ENCODE results near the gene GREM1.

DNA sequence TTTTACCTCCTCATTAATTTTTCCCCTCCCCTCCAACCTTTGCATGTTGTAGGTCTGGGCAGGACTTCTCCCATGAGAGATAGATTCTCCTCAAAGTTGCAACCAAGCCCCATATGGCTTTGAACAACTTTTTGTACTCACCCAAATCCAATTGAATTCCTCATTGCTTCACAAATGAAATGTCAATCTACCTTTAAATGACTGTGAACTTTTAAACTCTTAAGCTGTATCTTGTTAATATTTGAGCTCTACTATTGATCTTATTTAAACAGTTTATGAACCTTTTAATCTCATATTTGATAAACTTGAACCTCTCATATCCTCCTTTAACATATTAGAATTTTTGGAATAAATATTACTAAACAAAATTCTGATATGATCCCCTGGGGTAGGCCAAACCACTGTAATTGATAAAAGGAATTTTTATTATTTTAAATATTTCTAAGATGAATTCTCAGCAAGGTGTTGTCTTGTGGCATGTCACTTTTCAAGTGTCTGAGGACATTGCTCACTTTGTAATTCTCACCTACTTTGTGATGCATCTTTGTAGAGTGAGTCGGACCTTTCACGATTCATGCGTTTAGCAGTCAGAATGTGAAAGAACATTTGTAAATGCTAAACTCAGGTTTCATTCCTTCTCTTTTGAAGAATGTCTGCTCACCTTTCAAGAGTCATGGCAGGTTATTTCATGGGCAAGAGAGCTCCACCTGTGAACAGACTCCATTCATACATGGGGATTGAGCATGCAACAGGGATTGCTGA, 23.4 kb upstream of the GREM1 start:
- TF ChIP-seq, protein P1, sequence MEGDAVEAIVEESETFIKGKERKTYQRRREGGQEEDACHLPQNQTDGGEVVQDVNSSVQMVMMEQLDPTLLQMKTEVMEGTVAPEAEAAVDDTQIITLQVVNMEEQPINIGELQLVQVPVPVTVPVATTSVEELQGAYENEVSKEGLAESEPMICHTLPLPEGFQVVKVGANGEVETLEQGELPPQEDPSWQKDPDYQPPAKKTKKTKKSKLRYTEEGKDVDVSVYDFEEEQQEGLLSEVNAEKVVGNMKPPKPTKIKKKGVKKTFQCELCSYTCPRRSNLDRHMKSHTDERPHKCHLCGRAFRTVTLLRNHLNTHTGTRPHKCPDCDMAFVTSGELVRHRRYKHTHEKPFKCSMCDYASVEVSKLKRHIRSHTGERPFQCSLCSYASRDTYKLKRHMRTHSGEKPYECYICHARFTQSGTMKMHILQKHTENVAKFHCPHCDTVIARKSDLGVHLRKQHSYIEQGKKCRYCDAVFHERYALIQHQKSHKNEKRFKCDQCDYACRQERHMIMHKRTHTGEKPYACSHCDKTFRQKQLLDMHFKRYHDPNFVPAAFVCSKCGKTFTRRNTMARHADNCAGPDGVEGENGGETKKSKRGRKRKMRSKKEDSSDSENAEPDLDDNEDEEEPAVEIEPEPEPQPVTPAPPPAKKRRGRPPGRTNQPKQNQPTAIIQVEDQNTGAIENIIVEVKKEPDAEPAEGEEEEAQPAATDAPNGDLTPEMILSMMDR (IDR thresholded peaks at IDR 0.05) = no peak
- TF ChIP-seq POLR2AphosphoS5 (IDR thresholded peaks at IDR 0.05; ENCODE audit: low read depth, low read length) (no peak), SMC3 (IDR thresholded peaks at IDR 0.05; ENCODE audit: low read depth, low read length) (no peak), JUND (IDR thresholded peaks at IDR 0.05) (no peak), MXI1 (IDR thresholded peaks at IDR 0.05; ENCODE audit: low read depth, low read length) (no peak), RAD21 (IDR thresholded peaks at IDR 0.05; ENCODE audit: low read length) (no peak), EP300 (IDR thresholded peaks at IDR 0.05; ENCODE audit: borderline replicate concordance in 1 of 2, low read depth in 1 of 2, low read length in 1 of 2) (no peak), RXRA (IDR thresholded peaks at IDR 0.05; ENCODE audit: borderline replicate concordance, low read depth) (no peak), TAF1 (IDR thresholded peaks at IDR 0.05; ENCODE audit: borderline replicate concordance, low read depth, low read length) (no peak), EZH2phosphoT487 (IDR thresholded peaks at IDR 0.05; ENCODE audit: borderline replicate concordance, low read depth) (no peak), RFX5 (IDR thresholded peaks at IDR 0.05; ENCODE audit: low read length) (no peak)
- TF ChIP-seq, protein P2, sequence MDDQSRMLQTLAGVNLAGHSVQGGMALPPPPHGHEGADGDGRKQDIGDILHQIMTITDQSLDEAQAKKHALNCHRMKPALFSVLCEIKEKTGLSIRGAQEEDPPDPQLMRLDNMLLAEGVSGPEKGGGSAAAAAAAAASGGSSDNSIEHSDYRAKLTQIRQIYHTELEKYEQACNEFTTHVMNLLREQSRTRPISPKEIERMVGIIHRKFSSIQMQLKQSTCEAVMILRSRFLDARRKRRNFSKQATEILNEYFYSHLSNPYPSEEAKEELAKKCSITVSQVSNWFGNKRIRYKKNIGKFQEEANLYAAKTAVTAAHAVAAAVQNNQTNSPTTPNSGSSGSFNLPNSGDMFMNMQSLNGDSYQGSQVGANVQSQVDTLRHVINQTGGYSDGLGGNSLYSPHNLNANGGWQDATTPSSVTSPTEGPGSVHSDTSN (IDR thresholded peaks at IDR 0.05) = no peak
- TF ChIP-seq, protein P3, sequence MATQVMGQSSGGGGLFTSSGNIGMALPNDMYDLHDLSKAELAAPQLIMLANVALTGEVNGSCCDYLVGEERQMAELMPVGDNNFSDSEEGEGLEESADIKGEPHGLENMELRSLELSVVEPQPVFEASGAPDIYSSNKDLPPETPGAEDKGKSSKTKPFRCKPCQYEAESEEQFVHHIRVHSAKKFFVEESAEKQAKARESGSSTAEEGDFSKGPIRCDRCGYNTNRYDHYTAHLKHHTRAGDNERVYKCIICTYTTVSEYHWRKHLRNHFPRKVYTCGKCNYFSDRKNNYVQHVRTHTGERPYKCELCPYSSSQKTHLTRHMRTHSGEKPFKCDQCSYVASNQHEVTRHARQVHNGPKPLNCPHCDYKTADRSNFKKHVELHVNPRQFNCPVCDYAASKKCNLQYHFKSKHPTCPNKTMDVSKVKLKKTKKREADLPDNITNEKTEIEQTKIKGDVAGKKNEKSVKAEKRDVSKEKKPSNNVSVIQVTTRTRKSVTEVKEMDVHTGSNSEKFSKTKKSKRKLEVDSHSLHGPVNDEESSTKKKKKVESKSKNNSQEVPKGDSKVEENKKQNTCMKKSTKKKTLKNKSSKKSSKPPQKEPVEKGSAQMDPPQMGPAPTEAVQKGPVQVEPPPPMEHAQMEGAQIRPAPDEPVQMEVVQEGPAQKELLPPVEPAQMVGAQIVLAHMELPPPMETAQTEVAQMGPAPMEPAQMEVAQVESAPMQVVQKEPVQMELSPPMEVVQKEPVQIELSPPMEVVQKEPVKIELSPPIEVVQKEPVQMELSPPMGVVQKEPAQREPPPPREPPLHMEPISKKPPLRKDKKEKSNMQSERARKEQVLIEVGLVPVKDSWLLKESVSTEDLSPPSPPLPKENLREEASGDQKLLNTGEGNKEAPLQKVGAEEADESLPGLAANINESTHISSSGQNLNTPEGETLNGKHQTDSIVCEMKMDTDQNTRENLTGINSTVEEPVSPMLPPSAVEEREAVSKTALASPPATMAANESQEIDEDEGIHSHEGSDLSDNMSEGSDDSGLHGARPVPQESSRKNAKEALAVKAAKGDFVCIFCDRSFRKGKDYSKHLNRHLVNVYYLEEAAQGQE (IDR thresholded peaks at IDR 0.05; ENCODE audit: low read depth, low read length) = no peak
- TF ChIP-seq, protein P4, sequence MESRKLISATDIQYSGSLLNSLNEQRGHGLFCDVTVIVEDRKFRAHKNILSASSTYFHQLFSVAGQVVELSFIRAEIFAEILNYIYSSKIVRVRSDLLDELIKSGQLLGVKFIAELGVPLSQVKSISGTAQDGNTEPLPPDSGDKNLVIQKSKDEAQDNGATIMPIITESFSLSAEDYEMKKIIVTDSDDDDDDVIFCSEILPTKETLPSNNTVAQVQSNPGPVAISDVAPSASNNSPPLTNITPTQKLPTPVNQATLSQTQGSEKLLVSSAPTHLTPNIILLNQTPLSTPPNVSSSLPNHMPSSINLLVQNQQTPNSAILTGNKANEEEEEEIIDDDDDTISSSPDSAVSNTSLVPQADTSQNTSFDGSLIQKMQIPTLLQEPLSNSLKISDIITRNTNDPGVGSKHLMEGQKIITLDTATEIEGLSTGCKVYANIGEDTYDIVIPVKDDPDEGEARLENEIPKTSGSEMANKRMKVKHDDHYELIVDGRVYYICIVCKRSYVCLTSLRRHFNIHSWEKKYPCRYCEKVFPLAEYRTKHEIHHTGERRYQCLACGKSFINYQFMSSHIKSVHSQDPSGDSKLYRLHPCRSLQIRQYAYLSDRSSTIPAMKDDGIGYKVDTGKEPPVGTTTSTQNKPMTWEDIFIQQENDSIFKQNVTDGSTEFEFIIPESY (IDR thresholded peaks at IDR 0.05; ENCODE audit: borderline replicate concordance, low read depth) = no peak

Data from SK-N-SH (cell line).